ENCODE data around the gene PAN3.

DNA sequence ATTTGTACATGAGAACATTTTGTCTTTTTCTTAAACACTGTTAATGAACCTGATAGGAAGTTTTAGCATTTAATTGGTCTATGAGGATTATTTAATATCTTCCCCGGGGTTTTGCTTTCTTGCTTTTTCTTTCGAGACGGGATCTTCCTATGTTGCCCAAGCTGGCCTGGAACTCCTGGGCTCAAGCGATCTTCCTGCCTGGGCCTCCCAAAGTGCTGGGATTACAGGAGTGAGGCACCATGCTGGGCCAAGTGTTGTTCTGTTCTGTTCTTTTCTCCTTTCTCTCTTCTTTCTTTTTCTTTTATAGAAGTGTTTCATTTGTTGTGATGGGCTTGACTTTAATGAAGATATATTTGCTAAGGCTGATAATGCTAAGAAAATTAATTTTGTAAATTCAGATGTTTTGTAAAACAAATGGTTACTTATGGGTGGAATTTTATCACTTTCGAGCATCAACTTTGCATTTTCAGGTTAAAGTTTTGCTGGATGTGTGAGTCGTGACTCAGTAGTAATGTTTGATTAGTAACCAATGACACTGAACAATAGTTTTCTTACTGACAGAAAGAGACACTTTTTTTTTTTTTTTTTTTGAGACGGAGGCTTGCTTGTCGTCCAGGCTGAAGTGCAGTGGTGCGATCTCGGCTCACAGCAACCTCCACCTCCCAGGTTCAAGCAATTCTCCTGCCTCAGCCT, 2.2 kb downstream of the PAN3 start:
- TF ChIP-seq, protein P1, sequence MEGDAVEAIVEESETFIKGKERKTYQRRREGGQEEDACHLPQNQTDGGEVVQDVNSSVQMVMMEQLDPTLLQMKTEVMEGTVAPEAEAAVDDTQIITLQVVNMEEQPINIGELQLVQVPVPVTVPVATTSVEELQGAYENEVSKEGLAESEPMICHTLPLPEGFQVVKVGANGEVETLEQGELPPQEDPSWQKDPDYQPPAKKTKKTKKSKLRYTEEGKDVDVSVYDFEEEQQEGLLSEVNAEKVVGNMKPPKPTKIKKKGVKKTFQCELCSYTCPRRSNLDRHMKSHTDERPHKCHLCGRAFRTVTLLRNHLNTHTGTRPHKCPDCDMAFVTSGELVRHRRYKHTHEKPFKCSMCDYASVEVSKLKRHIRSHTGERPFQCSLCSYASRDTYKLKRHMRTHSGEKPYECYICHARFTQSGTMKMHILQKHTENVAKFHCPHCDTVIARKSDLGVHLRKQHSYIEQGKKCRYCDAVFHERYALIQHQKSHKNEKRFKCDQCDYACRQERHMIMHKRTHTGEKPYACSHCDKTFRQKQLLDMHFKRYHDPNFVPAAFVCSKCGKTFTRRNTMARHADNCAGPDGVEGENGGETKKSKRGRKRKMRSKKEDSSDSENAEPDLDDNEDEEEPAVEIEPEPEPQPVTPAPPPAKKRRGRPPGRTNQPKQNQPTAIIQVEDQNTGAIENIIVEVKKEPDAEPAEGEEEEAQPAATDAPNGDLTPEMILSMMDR (conservative IDR thresholded peaks at IDR 0.05; ENCODE audit: low read depth in 2 of 2): no peak
- no peak for TF ChIP-seq EZH2 (IDR thresholded peaks at IDR 0.05; ENCODE audit: low read depth, unreplicated experiment)
- TF ChIP-seq NANOG (IDR thresholded peaks at IDR 0.05; ENCODE audit: borderline replicate concordance): no peak
- no peak for TF ChIP-seq CREB1 (CRISPR knock-in tag; IDR thresholded peaks at IDR 0.05; ENCODE audit: low read depth)
- no peak for TF ChIP-seq STAT1 (IDR thresholded peaks at IDR 0.05; ENCODE audit: unreplicated experiment)
- TF ChIP-seq POLR2AphosphoS5 (IDR thresholded peaks at IDR 0.05; ENCODE audit: low read depth): no peak
- TF ChIP-seq, protein P2, sequence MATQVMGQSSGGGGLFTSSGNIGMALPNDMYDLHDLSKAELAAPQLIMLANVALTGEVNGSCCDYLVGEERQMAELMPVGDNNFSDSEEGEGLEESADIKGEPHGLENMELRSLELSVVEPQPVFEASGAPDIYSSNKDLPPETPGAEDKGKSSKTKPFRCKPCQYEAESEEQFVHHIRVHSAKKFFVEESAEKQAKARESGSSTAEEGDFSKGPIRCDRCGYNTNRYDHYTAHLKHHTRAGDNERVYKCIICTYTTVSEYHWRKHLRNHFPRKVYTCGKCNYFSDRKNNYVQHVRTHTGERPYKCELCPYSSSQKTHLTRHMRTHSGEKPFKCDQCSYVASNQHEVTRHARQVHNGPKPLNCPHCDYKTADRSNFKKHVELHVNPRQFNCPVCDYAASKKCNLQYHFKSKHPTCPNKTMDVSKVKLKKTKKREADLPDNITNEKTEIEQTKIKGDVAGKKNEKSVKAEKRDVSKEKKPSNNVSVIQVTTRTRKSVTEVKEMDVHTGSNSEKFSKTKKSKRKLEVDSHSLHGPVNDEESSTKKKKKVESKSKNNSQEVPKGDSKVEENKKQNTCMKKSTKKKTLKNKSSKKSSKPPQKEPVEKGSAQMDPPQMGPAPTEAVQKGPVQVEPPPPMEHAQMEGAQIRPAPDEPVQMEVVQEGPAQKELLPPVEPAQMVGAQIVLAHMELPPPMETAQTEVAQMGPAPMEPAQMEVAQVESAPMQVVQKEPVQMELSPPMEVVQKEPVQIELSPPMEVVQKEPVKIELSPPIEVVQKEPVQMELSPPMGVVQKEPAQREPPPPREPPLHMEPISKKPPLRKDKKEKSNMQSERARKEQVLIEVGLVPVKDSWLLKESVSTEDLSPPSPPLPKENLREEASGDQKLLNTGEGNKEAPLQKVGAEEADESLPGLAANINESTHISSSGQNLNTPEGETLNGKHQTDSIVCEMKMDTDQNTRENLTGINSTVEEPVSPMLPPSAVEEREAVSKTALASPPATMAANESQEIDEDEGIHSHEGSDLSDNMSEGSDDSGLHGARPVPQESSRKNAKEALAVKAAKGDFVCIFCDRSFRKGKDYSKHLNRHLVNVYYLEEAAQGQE (IDR thresholded peaks at IDR 0.05; ENCODE audit: unreplicated experiment): no peak

Data from GM23338 (cell line).